GM06990 (cell line): ENCODE data around the gene RARG.

Source experiments
- DNase-seq: peaks from one replicate; pipeline ENCODE4 v3.0.0-alpha.2; 2011; ENCODE audit not compliant: insufficient read length; ENCODE audit errors: extremely low read depth
- H3K27me3 ChIP-seq: replicated peaks from 2 replicates; pipeline ENCODE4 v1.6.0; 2011; ENCODE audit warnings: low read length; ENCODE audit not compliant: control insufficient read depth, insufficient read depth
- H3K36me3 ChIP-seq: 2 replicates; pipeline ENCODE4 v1.5.1; 2011; ENCODE audit warnings: low read length; ENCODE audit not compliant: control insufficient read depth, insufficient read depth
- H3K4me3 ChIP-seq: replicated peaks from 2 replicates; pipeline ENCODE4 v1.5.1; 2011; ENCODE audit warnings: low read depth, mild to moderate bottlenecking, control low read depth, low read length
- CTCF ChIP-seq: IDR thresholded peaks from 2 replicates; pipeline ENCODE4 v1.5.1; 2011; ENCODE audit warnings: low read length, control low read depth, mild to moderate bottlenecking, inconsistent platforms; ENCODE audit not compliant: insufficient read depth, poor library complexity, severe bottlenecking

The RARG gene

GRCh38 chr12:53233671-53234121, 1.7 kb upstream of the RARG start:
- no peaks in the 10 kb centered on the region; the same call in 1 of the 2 replicates for H3K27me3 ChIP-seq
- H3K4me3 ChIP-seq, result no peak overlapping the region
- no peak for TF ChIP-seq CTCF
- DNase-seq, result no peak
- H3K36me3 ChIP-seq, result no peaks in the 10 kb centered on the region

- no peaks in the 10 kb centered on the region for H3K36me3 ChIP-seq
- DNase-seq, result no peak
- no peaks in the 10 kb centered on the region; the same call in 1 of the 2 replicates for H3K27me3 ChIP-seq
- peak overlapping the region; percentile 56 for H3K4me3 ChIP-seq
- no peak for TF ChIP-seq CTCF
These were observed 845 bp upstream of the RARG start for GRCh38 chr12:53232646-53233461.

- Histone ChIP-seq H3K27me3 (no peaks in the 10 kb centered on the region; the same call in 1 of the 2 replicates), H3K4me3 (peak overlapping the region; percentile 56), H3K36me3 (no peaks in the 10 kb centered on the region)
- no peak for TF ChIP-seq CTCF
- DNase-seq, result no peak
These were observed 413 bp downstream of the RARG start for GRCh38 chr12:53231671-53231920.

GRCh38 chr12:53230108-53230845, 1.7 kb downstream of the RARG start:
- H3K4me3 ChIP-seq, result no peak overlapping the region
- no peak for TF ChIP-seq CTCF
- no peaks in the 10 kb centered on the region for H3K36me3 ChIP-seq
- no peaks in the 10 kb centered on the region; the same call in 1 of the 2 replicates for H3K27me3 ChIP-seq
- DNase-seq, result no peak

GRCh38 chr12:53229454-53229853, 2.6 kb downstream of the RARG start:
- no peak overlapping the region for H3K4me3 ChIP-seq
- TF ChIP-seq CTCF, result no peak
- no peaks in the 10 kb centered on the region for H3K36me3 ChIP-seq
- DNase-seq, result no peak
- H3K27me3 ChIP-seq, result no peaks in the 10 kb centered on the region; the same call in 1 of the 2 replicates
